Tibial artery (tissue), 4 donors: ENCODE results near the gene UNC80.

Source experiments
- DNase-seq, 2 donors: peaks; one replicate each; pipeline ENCODE4 v3.0.0-alpha.2; 2019
- H3K27ac ChIP-seq, 2 donors: fragments of 200-600 bp; sonication (generic) in 1 of 2; 1 replicate in 1 of 2; 2 replicates in 1 of 2; pipeline ENCODE4 v1.5.1; 2018 to 2019; ENCODE audit warnings: mild to moderate bottlenecking in 1 of 2
- H3K27me3 ChIP-seq, 2 donors: fragments of 200-600 bp; sonication (generic) in 1 of 2; one replicate each; pipeline versions ENCODE4 v1.5.1 to v1.6.0; 2016 to 2019
- H3K36me3 ChIP-seq, 3 donors: fragments of 200-600 bp; sonication (generic) in 2 of 3; one replicate each; pipeline ENCODE4 v1.5.1; 2016 to 2019; ENCODE audit warnings: mild to moderate bottlenecking in 2 of 3
- H3K4me1 ChIP-seq, 4 donors: fragments of 200-600 bp; sonication (generic) in 2 of 4; 1 replicate in 3 of 4; 2 replicates in 1 of 4; pipeline ENCODE4 v1.5.1; 2016 to 2019
- H3K4me3 ChIP-seq, 2 donors: fragments of 200-600 bp; sonication (generic) in 1 of 2; 1 replicate in 1 of 2; 2 replicates in 1 of 2; pipeline ENCODE4 v1.5.1; 2018 to 2019; ENCODE audit warnings: mild to moderate bottlenecking in 2 of 2
- H3K9me3 ChIP-seq, 3 donors: fragments of 200-600 bp; sonication (generic) in 1 of 3; one replicate each; pipeline ENCODE4 v1.5.1; 2016 to 2019
- CTCF ChIP-seq, 2 experiments: fragments of 200-600 bp in 1 of 2; fragments of 450-650 bp in 1 of 2; IDR thresholded peaks; one replicate each; pipeline ENCODE4 v1.5.1; 2017 to 2019; ENCODE audit warnings: antibody characterized with exemption in 2 of 2, mild to moderate bottlenecking in 1 of 2, moderate library complexity in 1 of 2
- intact Hi-C: fragments of 100-400 bp; cut with DNase I; formaldehyde crosslinking; loops from one replicate; pipeline ENCODE4 v1.15.0; 2023; ENCODE audit warnings: low total_unique reads

UNC80 gene

GRCh38 chr2:209876211-209876610 lies 104.6 kb downstream of the UNC80 start:
- Histone ChIP-seq H3K4me3 (no peak overlapping the region), H3K36me3 (no peaks in the 10 kb centered on the region), H3K9me3 (no peaks in the 10 kb centered on the region), H3K4me1 (no peaks in the 10 kb centered on the region), H3K27ac (no peak overlapping the region), H3K27me3 (no peaks in the 10 kb centered on the region)
- intact Hi-C loops: no loop called here
- TF ChIP-seq CTCF (IDR thresholded peaks at IDR 0.05): no peak
- no peak for DNase-seq

GRCh38 chr2:209878701-209879100 lies 107.1 kb downstream of the UNC80 start:
- H3K27ac ChIP-seq: no peak overlapping the region
- no peak overlapping the region for H3K4me3 ChIP-seq
- H3K4me1 ChIP-seq: no peaks in the 10 kb centered on the region
- no peak for DNase-seq
- no peaks in the 10 kb centered on the region for H3K27me3 ChIP-seq
- H3K36me3 ChIP-seq: no peaks in the 10 kb centered on the region
- intact Hi-C loops: no loop called here
- TF ChIP-seq CTCF (IDR thresholded peaks at IDR 0.05): no peak
- H3K9me3 ChIP-seq: no peaks in the 10 kb centered on the region

- H3K27me3 ChIP-seq: peaks cover 0 to 3% of the 10 kb centered on the region in 2 donors
- no peak for TF ChIP-seq CTCF (IDR thresholded peaks at IDR 0.05)
- no peaks in the 10 kb centered on the region for H3K36me3 ChIP-seq
- H3K4me3 ChIP-seq: no peak overlapping the region
- no peak overlapping the region for H3K27ac ChIP-seq
- DNase-seq: no peak
- no peaks in the 10 kb centered on the region for H3K4me1 ChIP-seq
- no peaks in the 10 kb centered on the region for H3K9me3 ChIP-seq
- intact Hi-C loops: no loop called here
Observed at GRCh38 chr2:209900638-209901037, 129.0 kb downstream of the UNC80 start.

GRCh38 chr2:209901172-209901571 lies 129.5 kb downstream of the UNC80 start:
- intact Hi-C loops: no loop called here
- no peaks in the 10 kb centered on the region for H3K36me3 ChIP-seq
- H3K4me3 ChIP-seq: no peak overlapping the region
- no peak for TF ChIP-seq CTCF (IDR thresholded peaks at IDR 0.05)
- no peaks in the 10 kb centered on the region for H3K9me3 ChIP-seq
- H3K27ac ChIP-seq: no peak overlapping the region
- no peak for DNase-seq
- peaks cover 0 to 3% of the 10 kb centered on the region in 2 donors for H3K27me3 ChIP-seq
- H3K4me1 ChIP-seq: no peaks in the 10 kb centered on the region

- H3K9me3 ChIP-seq: no peaks in the 10 kb centered on the region
- no peaks in the 10 kb centered on the region for H3K4me1 ChIP-seq
- H3K27ac ChIP-seq: no peak overlapping the region
- no peak for TF ChIP-seq CTCF (IDR thresholded peaks at IDR 0.05)
- H3K4me3 ChIP-seq: no peak overlapping the region
- DNase-seq: no peak
- no peaks in the 10 kb centered on the region for H3K27me3 ChIP-seq
- H3K36me3 ChIP-seq: no peaks in the 10 kb centered on the region
- intact Hi-C loops: no loop called here
Observed at GRCh38 chr2:209905691-209906090, 134.1 kb downstream of the UNC80 start.

- intact Hi-C loops: no loop called here
- no peak for DNase-seq
Observed at GRCh38 chr2:209907746-209908145, 136.1 kb downstream of the UNC80 start.

More at GRCh38 chr2:209907746-209908145, 136.1 kb downstream of the UNC80 start:
- Histone ChIP-seq H3K27ac (no peak overlapping the region), H3K36me3 (no peaks in the 10 kb centered on the region), H3K27me3 (no peaks in the 10 kb centered on the region), H3K4me1 (no peaks in the 10 kb centered on the region), H3K9me3 (no peaks in the 10 kb centered on the region), H3K4me3 (no peak overlapping the region)
- TF ChIP-seq CTCF (IDR thresholded peaks at IDR 0.05): no peak
